GM21381 (cell line): ENCODE data around the gene TRAF1.

Experiments used
- ATAC-seq: cut with Tn5 transposase; IDR thresholded peaks from one replicate; pipeline ENCODE4 v1.9.1; 2021; ENCODE audit warnings: mild to moderate bottlenecking, moderate library complexity; ENCODE audit not compliant: unreplicated experiment

The TRAF1 gene

GRCh38 chr9:120853198-120853597 lies 73.4 kb downstream of the TRAF1 start:
- no peak for ATAC-seq
